H1 (cell line): Measurements from ENCODE around the gene ADGRV1. TPM values are rescaled to one million over a fixed set of nuclear protein-coding genes. Genes with fewer than 3 reads are reported as not detected.

Source experiments
- CEBPB ChIP-seq: IDR thresholded peaks from 2 replicates; pipeline ENCODE4 v1.6.1; 2012; ENCODE audit warnings: low read depth, low read length
- polyA plus RNA-seq, 7 experiments: library from polyadenylated mRNA; depleted of rRNA in 3 of 7; stranded (reverse) in 5 of 7; unstranded in 2 of 7; fragments of >200 nt in 5 of 7; fragments of 200-250 nt in 2 of 7; gene quantifications; 1 replicate in 5 of 7; 2 replicates in 1 of 7; 4 replicates in 1 of 7; pipeline versions ENCODE4 v1.2.1 to v1.2.3, GENCODE V29; 2011 to 2013; ENCODE audit warnings: missing spikeins in 2 of 7, mixed read lengths in 2 of 7
- total RNA-seq: library from RNA; stranded (reverse); fragmentation: NEBNext Ultra II Directional; extraction: Animal tissue kit (Norgen Biotek cat#: 25700); gene quantifications from 2 replicates; pipeline ENCODE4 v1.2.1, GENCODE V29; 2021

The ADGRV1 gene
- total and polyA plus RNA-seq, 2 of the 8 experiments (the other 6 are each of a cell fraction or from before 2014, with no cell fraction given) = 53.1 to 62.2 TPM

DNA sequence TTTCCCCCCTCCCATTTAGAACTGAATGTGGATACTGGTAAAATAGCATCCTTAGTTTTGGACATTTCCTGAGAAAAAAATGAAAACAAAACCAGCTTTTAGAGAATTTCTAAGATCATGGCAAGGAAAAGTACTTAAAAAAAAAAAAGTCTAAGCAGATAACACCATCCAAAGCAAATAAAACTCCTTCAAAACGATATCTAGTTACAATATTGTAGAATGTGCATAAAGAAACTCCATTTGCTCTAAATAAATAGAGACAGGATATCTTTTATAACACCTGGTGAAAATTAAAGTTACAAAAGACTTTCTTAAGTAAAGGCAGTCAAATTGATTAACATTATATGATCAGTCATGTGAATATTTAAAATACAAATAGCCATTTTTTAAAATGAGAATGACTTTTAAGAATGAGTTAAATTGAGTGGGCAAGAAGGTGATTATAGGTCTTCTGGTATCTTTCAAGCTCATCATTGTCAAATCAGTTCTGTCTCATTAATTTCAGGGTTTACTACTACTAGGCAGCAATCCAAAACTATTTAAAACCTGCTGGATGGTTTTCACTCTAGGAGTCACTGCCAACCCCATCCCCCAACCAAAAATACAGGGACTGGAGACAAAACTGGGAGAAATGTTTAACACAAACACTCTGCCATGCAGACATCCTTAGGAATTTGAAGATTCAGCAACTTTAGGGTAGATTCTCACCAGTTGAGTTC lies 382.6 kb downstream of the ADGRV1 start (continued):
- TF ChIP-seq CEBPB = no peak
